ENCODE measurements around the gene ADAM12. TPM values are rescaled to one million over a fixed set of nuclear protein-coding genes. Genes with fewer than 3 reads are reported as not detected.

The ADAM12 gene
- total RNA-seq, 1 experiment from 2014 or later: not detected

- TF ChIP-seq, protein P1, sequence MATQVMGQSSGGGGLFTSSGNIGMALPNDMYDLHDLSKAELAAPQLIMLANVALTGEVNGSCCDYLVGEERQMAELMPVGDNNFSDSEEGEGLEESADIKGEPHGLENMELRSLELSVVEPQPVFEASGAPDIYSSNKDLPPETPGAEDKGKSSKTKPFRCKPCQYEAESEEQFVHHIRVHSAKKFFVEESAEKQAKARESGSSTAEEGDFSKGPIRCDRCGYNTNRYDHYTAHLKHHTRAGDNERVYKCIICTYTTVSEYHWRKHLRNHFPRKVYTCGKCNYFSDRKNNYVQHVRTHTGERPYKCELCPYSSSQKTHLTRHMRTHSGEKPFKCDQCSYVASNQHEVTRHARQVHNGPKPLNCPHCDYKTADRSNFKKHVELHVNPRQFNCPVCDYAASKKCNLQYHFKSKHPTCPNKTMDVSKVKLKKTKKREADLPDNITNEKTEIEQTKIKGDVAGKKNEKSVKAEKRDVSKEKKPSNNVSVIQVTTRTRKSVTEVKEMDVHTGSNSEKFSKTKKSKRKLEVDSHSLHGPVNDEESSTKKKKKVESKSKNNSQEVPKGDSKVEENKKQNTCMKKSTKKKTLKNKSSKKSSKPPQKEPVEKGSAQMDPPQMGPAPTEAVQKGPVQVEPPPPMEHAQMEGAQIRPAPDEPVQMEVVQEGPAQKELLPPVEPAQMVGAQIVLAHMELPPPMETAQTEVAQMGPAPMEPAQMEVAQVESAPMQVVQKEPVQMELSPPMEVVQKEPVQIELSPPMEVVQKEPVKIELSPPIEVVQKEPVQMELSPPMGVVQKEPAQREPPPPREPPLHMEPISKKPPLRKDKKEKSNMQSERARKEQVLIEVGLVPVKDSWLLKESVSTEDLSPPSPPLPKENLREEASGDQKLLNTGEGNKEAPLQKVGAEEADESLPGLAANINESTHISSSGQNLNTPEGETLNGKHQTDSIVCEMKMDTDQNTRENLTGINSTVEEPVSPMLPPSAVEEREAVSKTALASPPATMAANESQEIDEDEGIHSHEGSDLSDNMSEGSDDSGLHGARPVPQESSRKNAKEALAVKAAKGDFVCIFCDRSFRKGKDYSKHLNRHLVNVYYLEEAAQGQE (IDR thresholded peaks at IDR 0.05; ENCODE audit: low read depth): no peak
- TF ChIP-seq CBX3 (IDR thresholded peaks at IDR 0.05; ENCODE audit: low read depth): no peak
- no peak for TF ChIP-seq SP1 (IDR thresholded peaks at IDR 0.05; ENCODE audit: low read depth)
- no peak for TF ChIP-seq SIN3A (IDR thresholded peaks at IDR 0.05; ENCODE audit: low read depth)
- TF ChIP-seq ZFX (IDR thresholded peaks at IDR 0.05): no peak
- no peak for TF ChIP-seq EZH2phosphoT487 (IDR thresholded peaks at IDR 0.05; ENCODE audit: borderline replicate concordance)
- TF ChIP-seq YY1 (IDR thresholded peaks at IDR 0.05; ENCODE audit: extremely low read depth, insufficient replicate concordance, low read depth, low read length): no peak
- TF ChIP-seq POLR2A (IDR thresholded peaks at IDR 0.05; ENCODE audit: borderline replicate concordance, extremely low read depth, insufficient read depth, insufficient read length): no peak
- no peak for TF ChIP-seq POLR2AphosphoS5 (IDR thresholded peaks at IDR 0.05; ENCODE audit: low read depth, low read length)
- TF ChIP-seq, protein P2, sequence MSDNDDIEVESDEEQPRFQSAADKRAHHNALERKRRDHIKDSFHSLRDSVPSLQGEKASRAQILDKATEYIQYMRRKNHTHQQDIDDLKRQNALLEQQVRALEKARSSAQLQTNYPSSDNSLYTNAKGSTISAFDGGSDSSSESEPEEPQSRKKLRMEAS (IDR thresholded peaks at IDR 0.05): no peak
- no peak for TF ChIP-seq ZNF274 (IDR thresholded peaks at IDR 0.05; ENCODE audit: low read depth, low read length)
These were observed 178.1 kb downstream of the ADAM12 start (continued) for GRCh38 chr10:126210051-126210651.

- H3K36me3 ChIP-seq (ENCODE audit: control insufficient read depth in 1 of 2, insufficient read depth in 2 of 2, low read length in 2 of 2): no peaks in the 10 kb centered on the region
These were observed 178.8 kb downstream of the ADAM12 start for GRCh38 chr10:126209451-126209850.

More at GRCh38 chr10:126209451-126209850, 178.8 kb downstream of the ADAM12 start:
- no peak overlapping the region for H3K4me2 ChIP-seq (ENCODE audit: low read length)
- H4K20me1 ChIP-seq (ENCODE audit: insufficient read depth): no peaks in the 10 kb centered on the region
- intact Hi-C loops (cut with micrococcal nuclease): no loop called here
- no TSS peak for BruUV-seq (replicated peaks)
- ChIA-PET CTCF (no interaction called here), RAD21 (ENCODE audit: low non-redundant PET in 1 of 2, low total read pairs in 2 of 2, uncharacterized antibody in 2 of 2, unreplicated experiment in 2 of 2) (no interaction called here), POLR2A (no interaction called here)
- no peaks in the 10 kb centered on the region for H3K79me2 ChIP-seq (ENCODE audit: insufficient read depth, low read length)
- DNase-seq (ENCODE audit: low read depth, low spot score) (no peak), ATAC-seq (no peak)
- peaks cover 48% of the 10 kb centered on the region for H3K27me3 ChIP-seq (ENCODE audit: insufficient read depth, low read length)
- no peak overlapping the region for H3K27ac ChIP-seq (ENCODE audit: low read depth, low read length)
- H3K9me2 ChIP-seq (ENCODE audit: insufficient read depth): no peaks in the 10 kb centered on the region
- H3K9me3 ChIP-seq (ENCODE audit: control insufficient read depth in 1 of 2, insufficient read depth in 1 of 2, low read depth in 1 of 2, low read length in 2 of 2): no peaks in the 10 kb centered on the region
- peaks cover 0 to 2% of the 10 kb centered on the region in 2 experiments; a peak in 1 of 4 replicates for H3K4me1 ChIP-seq (ENCODE audit: control insufficient read depth in 1 of 2, insufficient read depth in 2 of 2, low read length in 2 of 2)
- no peak overlapping the region for H3K9ac ChIP-seq (ENCODE audit: low read length)
- H3K4me3 ChIP-seq (replicated peaks in 1 of 2; ENCODE audit: low read depth in 1 of 2, low read length in 2 of 2): no peak overlapping the region
- no peak for TF ChIP-seq FOSL1 (IDR thresholded peaks at IDR 0.05; ENCODE audit: low read depth)
- no peak for TF ChIP-seq RAD21 (IDR thresholded peaks at IDR 0.05; ENCODE audit: low read depth)
- no peak overlapping the region for H2AFZ ChIP-seq (ENCODE audit: low read depth, low read length, poor library complexity, severe bottlenecking)
